H9 (cell line): Measurements from ENCODE around the gene CBLB. TPM values are rescaled to one million over a fixed set of nuclear protein-coding genes. Genes with fewer than 3 reads are reported as not detected.
A peak's percentile ranks its signal among the peaks of the same experiment; 100 is the strongest.

Experiments used
- DNase-seq: peaks from one replicate; pipeline ENCODE4 v3.0.0-alpha.2; 2017
- H2AFZ ChIP-seq: one replicate; pipeline ENCODE4 v1.6.1; 2013; ENCODE audit warnings: mild to moderate bottlenecking, low read length, control low read depth, moderate library complexity
- H2AK5ac ChIP-seq: 2 replicates; pipeline ENCODE4 v1.6.1; 2013; ENCODE audit warnings: low read length, control low read depth, mixed read lengths; ENCODE audit not compliant: insufficient read length
- H2BK120ac ChIP-seq: one replicate; pipeline ENCODE4 v1.6.1; 2013; ENCODE audit warnings: low read depth, mild to moderate bottlenecking, low read length, control low read depth, inconsistent platforms; ENCODE audit not compliant: poor library complexity, severe bottlenecking
- H2BK12ac ChIP-seq: 2 replicates; pipeline ENCODE4 v1.6.1; 2013; ENCODE audit warnings: low read length, control low read depth, mixed read lengths, low read depth; ENCODE audit not compliant: insufficient read length
- H2BK15ac ChIP-seq: 2 replicates; pipeline ENCODE4 v1.6.1; 2013; ENCODE audit warnings: low read depth, low read length, control low read depth
- H2BK20ac ChIP-seq: one replicate; pipeline ENCODE4 v1.6.1; 2013; ENCODE audit warnings: low read depth, mild to moderate bottlenecking, low read length, control low read depth, inconsistent platforms; ENCODE audit not compliant: poor library complexity, severe bottlenecking
- H2BK5ac ChIP-seq: 2 replicates; pipeline ENCODE4 v1.6.1; 2013; ENCODE audit warnings: low read length, control low read depth, mixed read lengths; ENCODE audit not compliant: insufficient read length
- H3K14ac ChIP-seq: 2 replicates; pipeline ENCODE4 v1.6.1; 2013; ENCODE audit warnings: low read length, control low read depth; ENCODE audit not compliant: insufficient read depth
- H3K18ac ChIP-seq: 2 replicates; pipeline ENCODE4 v1.6.1; 2013; ENCODE audit warnings: low read depth, mild to moderate bottlenecking, mixed read lengths, low read length, control low read depth; ENCODE audit not compliant: insufficient read length
- H3K23ac ChIP-seq: 2 replicates; pipeline ENCODE4 v1.6.1; 2013; ENCODE audit warnings: low read length, control low read depth, mixed read lengths, low read depth; ENCODE audit not compliant: insufficient read length
- H3K23me2 ChIP-seq: 2 replicates; pipeline ENCODE4 v1.6.1; 2013; ENCODE audit warnings: low read depth, mild to moderate bottlenecking, mixed read lengths, low read length, control low read depth; ENCODE audit not compliant: insufficient read length, poor library complexity, severe bottlenecking
- H3K27ac ChIP-seq: 2 replicates; pipeline ENCODE4 v1.5.1; 2013; ENCODE audit warnings: low read length, control low read depth, mixed read lengths, low read depth; ENCODE audit not compliant: insufficient read length
- H3K27me3 ChIP-seq: 2 replicates; pipeline ENCODE4 v1.6.1; 2013; ENCODE audit warnings: low read length, control low read depth, inconsistent platforms; ENCODE audit not compliant: insufficient read depth
- H3K4ac ChIP-seq: 2 replicates; pipeline ENCODE4 v1.6.1; 2013; ENCODE audit warnings: low read depth, mild to moderate bottlenecking, control low read depth, inconsistent platforms, low read length, moderate library complexity
- H3K4me1 ChIP-seq: 2 replicates; pipeline ENCODE4 v1.6.1; 2013; ENCODE audit warnings: low read length, control low read depth, inconsistent platforms; ENCODE audit not compliant: insufficient read depth
- H3K4me2 ChIP-seq: 2 replicates; pipeline ENCODE4 v1.6.1; 2013; ENCODE audit warnings: low read length, control low read depth, mixed read lengths; ENCODE audit not compliant: insufficient read length, insufficient read depth
- H3K56ac ChIP-seq: 2 replicates; pipeline ENCODE4 v1.6.1; 2013; ENCODE audit warnings: low read depth, mild to moderate bottlenecking, mixed read lengths, low read length, control low read depth; ENCODE audit not compliant: insufficient read length
- H3K79me1 ChIP-seq: 2 replicates; pipeline ENCODE4 v1.6.1; 2013; ENCODE audit warnings: low read depth, mild to moderate bottlenecking, moderate library complexity, low read length, control low read depth, inconsistent platforms; ENCODE audit not compliant: insufficient read depth, poor library complexity, severe bottlenecking
- H3K79me2 ChIP-seq: 2 replicates; pipeline ENCODE4 v1.6.1; 2013; ENCODE audit warnings: low read length, control low read depth, inconsistent platforms; ENCODE audit not compliant: insufficient read depth
- H3K9ac ChIP-seq: 2 replicates; pipeline ENCODE4 v1.6.1; 2013; ENCODE audit warnings: low read length, control low read depth, mixed read lengths; ENCODE audit not compliant: insufficient read length; ENCODE audit errors: extremely low read depth
- H3K9me3 ChIP-seq: one replicate; pipeline ENCODE4 v1.6.1; 2013; ENCODE audit warnings: low read depth, low read length, inconsistent platforms; ENCODE audit not compliant: control insufficient read depth
- H3T11ph ChIP-seq: one replicate; pipeline ENCODE4 v1.6.1; 2013; ENCODE audit warnings: mild to moderate bottlenecking, low read length, control low read depth, inconsistent platforms
- H4K20me1 ChIP-seq: one replicate; pipeline ENCODE4 v1.6.1; 2013; ENCODE audit not compliant: control insufficient read depth, insufficient read length, insufficient read depth
- H4K5ac ChIP-seq: 2 replicates; pipeline ENCODE4 v1.6.1; 2013; ENCODE audit warnings: low read depth, mild to moderate bottlenecking, mixed read lengths, low read length, control low read depth; ENCODE audit not compliant: insufficient read length
- H4K8ac ChIP-seq: replicated peaks from 2 replicates; pipeline ENCODE4 v1.6.1; 2013; ENCODE audit warnings: low read length, control low read depth, mixed read lengths, low read depth; ENCODE audit not compliant: insufficient read length
- H4K91ac ChIP-seq: 2 replicates; pipeline ENCODE4 v1.6.1; 2013; ENCODE audit warnings: low read depth, mild to moderate bottlenecking, moderate library complexity, mixed read lengths, low read length, control low read depth; ENCODE audit not compliant: insufficient read length
- H3K27ac Mint-ChIP-seq, 3 experiments: 2 replicates in 2 of 3; 3 replicates in 1 of 3; pipeline ENCODE4 v1.8.0; 2020 to 2021; ENCODE audit warnings: mixed read lengths in 3 of 3, mild to moderate bottlenecking in 1 of 3, moderate library complexity in 1 of 3
- H3K27me3 Mint-ChIP-seq: 2 replicates; pipeline ENCODE4 v1.8.0; 2021; ENCODE audit warnings: low read depth, mild to moderate bottlenecking, moderate library complexity, mixed read lengths
- H3K36me3 Mint-ChIP-seq, 3 experiments: 2 replicates in 2 of 3; 3 replicates in 1 of 3; pipeline ENCODE4 v1.8.0; 2020 to 2021; ENCODE audit warnings: low read depth in 3 of 3, mixed read lengths in 3 of 3; ENCODE audit not compliant: insufficient read depth in 1 of 3
- H3K4me1 Mint-ChIP-seq, 2 experiments: 2 replicates each; pipeline ENCODE4 v1.8.0; 2020; ENCODE audit warnings: mixed read lengths in 2 of 2
- H3K4me3 Mint-ChIP-seq, 2 experiments: 2 replicates in 1 of 2; 3 replicates in 1 of 2; pipeline ENCODE4 v1.8.0; 2020 to 2021; ENCODE audit warnings: mild to moderate bottlenecking in 2 of 2, mixed read lengths in 2 of 2, moderate library complexity in 1 of 2
- H3K9me3 Mint-ChIP-seq, 2 experiments: 2 replicates in 1 of 2; 3 replicates in 1 of 2; pipeline ENCODE4 v1.8.0; 2020; ENCODE audit warnings: mild to moderate bottlenecking in 2 of 2, mixed read lengths in 2 of 2, moderate library complexity in 1 of 2
- WGBS: extraction: QIAGEN DNeasy Blood & Tissue Kit; methylation state at CpG from one replicate; pipeline ENCODE4 v1.1.7; 2013; ENCODE audit warnings: missing lambda C conversion rate, low lambda C conversion rate, mixed read lengths; ENCODE audit not compliant: insufficient read length; ENCODE audit errors: extremely low coverage; 5-methylcytosine and 5-hydroxymethylcytosine counted together
- total RNA-seq: library from RNA; stranded (reverse); gene quantifications from 2 replicates; pipeline ENCODE4 v1.2.1, GENCODE V29; 2021
- TF ChIP-seq, protein P1 (sequence below): fragments of 200-600 bp; sonication (generic); conservative IDR thresholded peaks from 3 replicates; pipeline ENCODE4 v1.8.0; 2021; ENCODE audit warnings: antibody characterized with exemption, mild to moderate bottlenecking

Gene CBLB
- total RNA-seq, 1 experiment from 2014 or later = 25.7 TPM

DNA sequence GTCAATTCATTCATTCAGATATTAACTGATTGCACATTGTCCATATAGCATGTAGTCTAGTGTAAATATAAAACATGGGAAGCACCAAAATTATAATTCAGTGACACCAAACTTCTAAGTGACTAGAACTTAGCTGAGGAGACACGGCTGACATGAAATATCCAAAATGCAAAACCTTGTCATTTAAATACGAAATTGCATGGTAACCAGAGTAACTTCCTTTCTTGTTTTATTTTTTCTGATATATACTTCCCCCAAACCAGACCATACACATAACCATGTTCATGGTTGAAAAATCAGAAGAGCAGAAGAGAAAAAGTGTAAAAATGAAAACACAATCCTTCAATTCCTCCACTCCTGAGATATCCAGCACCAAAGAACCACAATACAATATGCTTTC is 38.0 kb downstream of the CBLB start:
- peak overlapping the region in 1 of 3 experiments; percentile 28; a peak in 1 of 7 replicates for H3K27ac Mint-ChIP-seq
- WGBS = no CpG with 5 or more reads among the region's 2 CpGs
- no peak overlapping the region for H3K9ac ChIP-seq

More for the DNA sequence above, 38.0 kb downstream of the CBLB start:
- H3K56ac ChIP-seq = no peak overlapping the region
- H3K27me3 ChIP-seq = no peaks in the 10 kb centered on the region
- no peaks in the 10 kb centered on the region for H3K23me2 ChIP-seq
- Mint-ChIP-seq H3K4me1 (peaks cover 4 to 10% of the 10 kb centered on the region in 2 experiments), H3K27me3 (no peaks in the 10 kb centered on the region), H3K4me3 (no peak overlapping the region), H3K9me3 (no peaks in the 10 kb centered on the region), H3K36me3 (peaks cover 0 to 10% (median 0%) of the 10 kb centered on the region in 3 experiments; a peak in 3 of 7 replicates)
- no peaks in the 10 kb centered on the region for H3K9me3 ChIP-seq
- no peak overlapping the region for H2BK15ac ChIP-seq
- TF ChIP-seq, protein P1, sequence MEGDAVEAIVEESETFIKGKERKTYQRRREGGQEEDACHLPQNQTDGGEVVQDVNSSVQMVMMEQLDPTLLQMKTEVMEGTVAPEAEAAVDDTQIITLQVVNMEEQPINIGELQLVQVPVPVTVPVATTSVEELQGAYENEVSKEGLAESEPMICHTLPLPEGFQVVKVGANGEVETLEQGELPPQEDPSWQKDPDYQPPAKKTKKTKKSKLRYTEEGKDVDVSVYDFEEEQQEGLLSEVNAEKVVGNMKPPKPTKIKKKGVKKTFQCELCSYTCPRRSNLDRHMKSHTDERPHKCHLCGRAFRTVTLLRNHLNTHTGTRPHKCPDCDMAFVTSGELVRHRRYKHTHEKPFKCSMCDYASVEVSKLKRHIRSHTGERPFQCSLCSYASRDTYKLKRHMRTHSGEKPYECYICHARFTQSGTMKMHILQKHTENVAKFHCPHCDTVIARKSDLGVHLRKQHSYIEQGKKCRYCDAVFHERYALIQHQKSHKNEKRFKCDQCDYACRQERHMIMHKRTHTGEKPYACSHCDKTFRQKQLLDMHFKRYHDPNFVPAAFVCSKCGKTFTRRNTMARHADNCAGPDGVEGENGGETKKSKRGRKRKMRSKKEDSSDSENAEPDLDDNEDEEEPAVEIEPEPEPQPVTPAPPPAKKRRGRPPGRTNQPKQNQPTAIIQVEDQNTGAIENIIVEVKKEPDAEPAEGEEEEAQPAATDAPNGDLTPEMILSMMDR = no peak
- H2AFZ ChIP-seq = no peak overlapping the region
- no peak overlapping the region for H3K4ac ChIP-seq
- H2BK120ac ChIP-seq = no peak overlapping the region
- H3K4me2 ChIP-seq = no peak overlapping the region
- no peak overlapping the region for H3K18ac ChIP-seq
- no peak overlapping the region for H4K91ac ChIP-seq
- H3K14ac ChIP-seq = no peak overlapping the region
- H4K5ac ChIP-seq = no peak overlapping the region
- H2BK5ac ChIP-seq = no peak overlapping the region
- H3K79me1 ChIP-seq = no peaks in the 10 kb centered on the region
- peaks cover 1% of the 10 kb centered on the region; the same call in 1 of the 2 replicates for H3K79me2 ChIP-seq
- no peak overlapping the region for H2BK12ac ChIP-seq
- H3K4me1 ChIP-seq = no peaks in the 10 kb centered on the region
- H2BK20ac ChIP-seq = no peak overlapping the region
- no peak overlapping the region for H3T11ph ChIP-seq
- no peak for DNase-seq
- H3K23ac ChIP-seq = no peak overlapping the region
- no peak overlapping the region for H3K27ac ChIP-seq
- H2AK5ac ChIP-seq = no peak overlapping the region
- no peaks in the 10 kb centered on the region for H4K20me1 ChIP-seq
- no peak overlapping the region for H4K8ac ChIP-seq
